ENCODE results near the gene TXNL4B. TPM values are rescaled to one million over a fixed set of nuclear protein-coding genes. Genes with fewer than 3 reads are reported as not detected.

The TXNL4B gene
- 12.6 TPM for polyA plus RNA-seq (2012; ENCODE audit: low read depth, missing spikeins)

DNA sequence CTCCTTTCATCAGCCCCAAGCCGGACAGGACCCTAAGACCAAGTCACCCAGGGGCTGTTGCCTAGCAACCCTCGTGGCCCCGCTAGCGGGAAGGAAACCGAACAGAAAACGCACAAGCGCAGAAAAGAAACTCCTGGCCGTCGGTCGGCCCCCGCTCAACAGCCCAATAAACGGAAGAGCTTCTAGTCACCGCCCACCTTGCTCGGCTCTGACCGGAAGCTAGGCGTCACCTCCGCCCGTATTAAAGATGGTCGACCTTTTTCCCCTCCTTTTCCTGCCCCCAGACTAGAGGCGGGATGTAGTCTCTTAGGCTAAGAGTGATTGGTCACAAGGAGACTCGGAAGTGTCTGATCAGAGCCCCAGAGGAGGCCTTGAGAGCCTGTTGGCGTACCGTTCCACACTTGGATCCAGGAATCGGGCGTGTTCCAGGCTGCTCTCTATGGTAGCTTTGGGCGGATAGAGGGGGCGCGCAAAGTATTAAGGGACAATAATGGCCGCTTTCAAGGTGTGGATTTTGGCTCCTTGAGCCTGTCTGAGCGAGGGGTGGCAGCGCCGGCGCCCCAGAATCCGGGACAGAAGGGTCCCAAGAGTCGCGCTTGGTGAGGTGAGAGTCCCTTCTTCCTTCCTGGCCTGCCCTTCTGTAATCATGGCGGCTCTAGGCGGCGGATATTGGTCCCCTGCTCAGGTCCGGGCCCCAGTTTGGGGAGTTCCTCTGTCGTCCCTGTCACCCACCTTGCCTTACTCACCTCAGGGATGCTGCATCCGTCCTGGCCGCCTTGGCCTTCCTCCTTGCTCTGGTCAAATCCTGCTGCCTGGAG lies at the start of gene TXNL4B, which contains the start of gene DHX38:
Gene TXNL4B (minus strand): TSS at position 173 of the 818 bp plus-strand sequence. CDS start 2,871 bp downstream, outside the sequence.
Gene DHX38 (plus strand): TSS at position 400 of the 818 bp plus-strand sequence. CDS start 2,311 bp downstream, outside the sequence.
- TF ChIP-seq POLR2A (IDR thresholded peaks at IDR 0.05; ENCODE audit: low read depth, low read length) (peak; percentile 67; the same call in 1 of the 2 replicates), POLR2AphosphoS5 (IDR thresholded peaks at IDR 0.05; ENCODE audit: low read depth, low read length) (peak; percentile 74), POU2F2 (IDR thresholded peaks at IDR 0.05; ENCODE audit: low read depth, low read length) (no peak), TAF1 (IDR thresholded peaks at IDR 0.05; ENCODE audit: low read depth, low read length) (peak; percentile 79; the same call in 1 of the 2 replicates), SPI1 (IDR thresholded peaks at IDR 0.05; ENCODE audit: low read depth, low read length) (peak; percentile 63), PAX5 (IDR thresholded peaks at IDR 0.05; ENCODE audit: insufficient read depth, low read length, severe bottlenecking) (no peak)
- peak; percentile 96 for FAIRE-seq
- DNase-seq (ENCODE audit: insufficient read length, low spot score): peak; percentile 92

DNA sequence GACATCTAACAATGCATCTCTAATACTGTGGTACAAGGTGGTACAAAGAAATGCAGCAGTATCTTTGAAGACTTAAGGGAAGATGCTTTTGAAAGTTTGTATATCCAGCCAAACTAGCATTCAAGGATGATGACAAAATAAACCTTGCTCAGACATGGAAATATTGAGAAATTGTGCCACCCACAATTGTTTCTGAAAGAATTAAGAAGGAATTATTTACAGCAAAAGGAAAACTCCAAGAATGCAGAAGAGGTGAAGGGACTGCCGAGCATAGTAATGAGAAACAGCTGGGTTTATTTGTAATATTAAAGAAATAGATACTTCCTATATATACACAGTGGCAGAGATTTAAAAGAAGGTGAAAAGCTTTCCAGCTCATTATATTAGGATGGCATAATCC lies 49.1 kb upstream of the TXNL4B start:
- TF ChIP-seq TAF1 (IDR thresholded peaks at IDR 0.05; ENCODE audit: low read depth, low read length) (no peak), POLR2A (IDR thresholded peaks at IDR 0.05; ENCODE audit: low read depth, low read length) (no peak), POU2F2 (IDR thresholded peaks at IDR 0.05; ENCODE audit: low read depth, low read length) (no peak), SPI1 (IDR thresholded peaks at IDR 0.05; ENCODE audit: low read depth, low read length) (no peak), POLR2AphosphoS5 (IDR thresholded peaks at IDR 0.05; ENCODE audit: low read depth, low read length) (no peak), PAX5 (IDR thresholded peaks at IDR 0.05; ENCODE audit: insufficient read depth, low read length, severe bottlenecking) (no peak)
- no peak for DNase-seq (ENCODE audit: insufficient read length, low spot score)
- no peak for FAIRE-seq

DNA sequence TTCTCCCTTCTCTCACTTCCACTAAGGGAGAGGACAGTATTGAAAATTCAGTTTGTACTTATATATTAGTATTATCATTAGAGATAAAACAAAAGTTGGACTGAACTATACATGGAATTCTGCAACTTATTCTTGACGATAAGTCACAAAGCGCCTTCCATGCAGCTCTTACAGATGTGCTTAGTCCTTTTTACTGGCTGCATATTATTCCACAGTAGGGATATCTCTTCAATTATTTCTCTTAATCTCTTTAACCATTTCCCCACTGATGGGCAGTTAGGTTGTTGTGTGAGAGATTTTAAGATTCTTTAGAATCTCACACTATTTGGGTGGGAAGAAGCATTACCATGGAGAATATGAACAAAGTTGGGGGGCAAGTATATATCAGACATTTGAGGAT lies 46.5 kb upstream of the TXNL4B start:
- TF ChIP-seq SPI1 (IDR thresholded peaks at IDR 0.05; ENCODE audit: low read depth, low read length) (no peak), PAX5 (IDR thresholded peaks at IDR 0.05; ENCODE audit: insufficient read depth, low read length, severe bottlenecking) (no peak), POLR2A (IDR thresholded peaks at IDR 0.05; ENCODE audit: low read depth, low read length) (no peak), POU2F2 (IDR thresholded peaks at IDR 0.05; ENCODE audit: low read depth, low read length) (no peak)
- FAIRE-seq: no peak
- DNase-seq (ENCODE audit: insufficient read length, low spot score): no peak

GRCh38 chr16:72138064-72138572 lies 44.7 kb upstream of the TXNL4B start:
- FAIRE-seq: no peak
- no peak for DNase-seq (ENCODE audit: insufficient read length, low spot score)
- TF ChIP-seq TAF1 (IDR thresholded peaks at IDR 0.05; ENCODE audit: low read depth, low read length) (no peak), PAX5 (IDR thresholded peaks at IDR 0.05; ENCODE audit: insufficient read depth, low read length, severe bottlenecking) (no peak), POU2F2 (IDR thresholded peaks at IDR 0.05; ENCODE audit: low read depth, low read length) (no peak), POLR2A (IDR thresholded peaks at IDR 0.05; ENCODE audit: low read depth, low read length) (no peak), POLR2AphosphoS5 (IDR thresholded peaks at IDR 0.05; ENCODE audit: low read depth, low read length) (no peak), SPI1 (IDR thresholded peaks at IDR 0.05; ENCODE audit: low read depth, low read length) (no peak)

GRCh38 chr16:72137380-72138063 lies 44.1 kb upstream of the TXNL4B start:
- no peak for TF ChIP-seq POLR2A (IDR thresholded peaks at IDR 0.05; ENCODE audit: low read depth, low read length)
- TF ChIP-seq SPI1 (IDR thresholded peaks at IDR 0.05; ENCODE audit: low read depth, low read length): no peak
- TF ChIP-seq PAX5 (IDR thresholded peaks at IDR 0.05; ENCODE audit: insufficient read depth, low read length, severe bottlenecking): no peak
- no peak for TF ChIP-seq POLR2AphosphoS5 (IDR thresholded peaks at IDR 0.05; ENCODE audit: low read depth, low read length)
- TF ChIP-seq TAF1 (IDR thresholded peaks at IDR 0.05; ENCODE audit: low read depth, low read length): no peak
- TF ChIP-seq POU2F2 (IDR thresholded peaks at IDR 0.05; ENCODE audit: low read depth, low read length): no peak
- DNase-seq (ENCODE audit: insufficient read length, low spot score) (no peak), FAIRE-seq (no peak)

- DNase-seq (ENCODE audit: insufficient read length, low spot score) (no peak), FAIRE-seq (no peak)
- TF ChIP-seq TAF1 (IDR thresholded peaks at IDR 0.05; ENCODE audit: low read depth, low read length): no peak
- no peak for TF ChIP-seq PAX5 (IDR thresholded peaks at IDR 0.05; ENCODE audit: insufficient read depth, low read length, severe bottlenecking)
- no peak for TF ChIP-seq POLR2AphosphoS5 (IDR thresholded peaks at IDR 0.05; ENCODE audit: low read depth, low read length)
- no peak for TF ChIP-seq POLR2A (IDR thresholded peaks at IDR 0.05; ENCODE audit: low read depth, low read length)
- no peak for TF ChIP-seq POU2F2 (IDR thresholded peaks at IDR 0.05; ENCODE audit: low read depth, low read length)
- TF ChIP-seq SPI1 (IDR thresholded peaks at IDR 0.05; ENCODE audit: low read depth, low read length): no peak
These were observed 41.1 kb upstream of the TXNL4B start for GRCh38 chr16:72134507-72134906.

GRCh38 chr16:72132726-72133125 lies 39.3 kb upstream of the TXNL4B start:
- no peak for FAIRE-seq
- DNase-seq (ENCODE audit: insufficient read length, low spot score): no peak
- TF ChIP-seq PAX5 (IDR thresholded peaks at IDR 0.05; ENCODE audit: insufficient read depth, low read length, severe bottlenecking) (no peak), SPI1 (IDR thresholded peaks at IDR 0.05; ENCODE audit: low read depth, low read length) (no peak), POU2F2 (IDR thresholded peaks at IDR 0.05; ENCODE audit: low read depth, low read length) (no peak), POLR2A (IDR thresholded peaks at IDR 0.05; ENCODE audit: low read depth, low read length) (no peak), TAF1 (IDR thresholded peaks at IDR 0.05; ENCODE audit: low read depth, low read length) (no peak), POLR2AphosphoS5 (IDR thresholded peaks at IDR 0.05; ENCODE audit: low read depth, low read length) (no peak)

- FAIRE-seq: no peak
- TF ChIP-seq POLR2AphosphoS5 (IDR thresholded peaks at IDR 0.05; ENCODE audit: low read depth, low read length): no peak
- no peak for TF ChIP-seq SPI1 (IDR thresholded peaks at IDR 0.05; ENCODE audit: low read depth, low read length)
- TF ChIP-seq POU2F2 (IDR thresholded peaks at IDR 0.05; ENCODE audit: low read depth, low read length): no peak
- no peak for TF ChIP-seq TAF1 (IDR thresholded peaks at IDR 0.05; ENCODE audit: low read depth, low read length)
- no peak for TF ChIP-seq POLR2A (IDR thresholded peaks at IDR 0.05; ENCODE audit: low read depth, low read length)
- no peak for TF ChIP-seq PAX5 (IDR thresholded peaks at IDR 0.05; ENCODE audit: insufficient read depth, low read length, severe bottlenecking)
- DNase-seq (ENCODE audit: insufficient read length, low spot score): no peak
These were observed 37.6 kb upstream of the TXNL4B start for GRCh38 chr16:72131036-72131435.
